Motor neuron (in vitro differentiated cells): ENCODE data around the gene BICC1. TPM values are rescaled to one million over a fixed set of nuclear protein-coding genes. Genes with fewer than 3 reads are reported as not detected.

ENCODE experiments used
- ATAC-seq, 8 experiments: fragments of 200-7000 bp; cut with Tn5 transposase; replicated peaks in 6 of 8; 2 replicates each; pipeline ENCODE4 v1.8.0; 2021; ENCODE audit warnings: mild to moderate bottlenecking in 8 of 8, moderate library complexity in 8 of 8
- H3K27ac ChIP-seq, 2 donors: fragments of 250-450 bp; sonication (Bioruptor Pico); 2 replicates each; pipeline ENCODE4 v1.9.0; 2021; ENCODE audit warnings: antibody characterized with exemption in 2 of 2, mild to moderate bottlenecking in 2 of 2, moderate library complexity in 1 of 2
- H3K4me1 ChIP-seq, 2 donors: fragments of 250-450 bp; sonication (Bioruptor Pico); replicated peaks in 1 of 2; 2 replicates each; pipeline ENCODE4 v1.6.1; 2021; ENCODE audit warnings: antibody characterized with exemption in 2 of 2, mild to moderate bottlenecking in 2 of 2, moderate library complexity in 1 of 2
- H3K4me3 ChIP-seq, 5 donors: fragments of 250-450 bp; sonication (Bioruptor Pico); 2 replicates each; pipeline ENCODE4 v1.9.0; 2021; ENCODE audit warnings: antibody characterized with exemption in 5 of 5, mild to moderate bottlenecking in 5 of 5, moderate library complexity in 4 of 5
- WGBS, 10 experiments: fragments of 450-650 bp; shearing (Covaris generic); methylation state at CpG; one replicate each; pipeline ENCODE4 v1.0.0; 2022; 5-methylcytosine and 5-hydroxymethylcytosine counted together
- in situ Hi-C, 9 experiments: fragments of 400-800 bp; cut with MboI; loops; one replicate each; pipeline ENCODE4 v1.15.0; 2021; ENCODE audit warnings: low sequenced_read_pairs in 9 of 9, low pct_unique_long_range_greater_than_20kb in 2 of 9; ENCODE audit not compliant: unreplicated experiment in 9 of 9
- total RNA-seq, 8 experiments: library from RNA; unstranded; fragments of 300-600 nt; gene quantifications; 2 replicates each; pipeline versions ENCODE4 v1.2.3 to v1.2.4, GENCODE V29; 2022

BICC1 gene
- total RNA-seq, 8 experiments from 2014 or later, result 0.15 to 28.2 (median 3.2) TPM

GRCh38 chr10:58741673-58742072 is 229.0 kb downstream of the BICC1 start:
- H3K27ac ChIP-seq, result no peak overlapping the region
- in situ Hi-C loops, result no loop called here
- peaks cover 6 to 14% of the 10 kb centered on the region in 2 donors for H3K4me1 ChIP-seq
- ATAC-seq, result no peak
- no peak overlapping the region for H3K4me3 ChIP-seq
- WGBS, 10 experiments, result 19 to 100% (median 83%) methylated on average over 1 to 4 of the region's 4 CpGs; no CpG with 5 or more reads in 1 of the 10 experiments

DNA sequence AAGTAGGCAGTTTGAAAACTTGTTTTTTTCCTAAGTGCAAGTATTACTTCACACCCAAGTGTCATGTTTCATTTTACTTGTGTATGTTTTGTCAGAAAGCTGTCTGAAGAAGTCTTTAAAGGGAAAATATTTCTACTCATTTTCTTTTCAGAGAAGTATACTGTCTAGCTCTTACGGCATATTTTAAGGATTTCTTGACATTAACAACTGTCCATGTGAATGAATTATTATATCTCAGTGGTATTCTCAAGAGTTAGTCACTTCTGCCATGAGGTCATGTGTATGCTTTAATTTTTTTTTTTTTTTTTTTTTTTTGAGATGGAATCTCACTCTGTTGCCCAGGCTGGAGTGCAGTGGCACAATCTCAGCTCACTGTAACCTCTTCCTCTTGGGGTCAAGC is 229.5 kb downstream of the BICC1 start:
- WGBS, 10 experiments, result 44 to 100% (median 100%) methylated on average over 1 of the region's 1 CpG; no CpG with 5 or more reads in 3 of the 10 experiments
- Histone ChIP-seq H3K4me1 (peaks cover 8 to 18% of the 10 kb centered on the region in 2 donors), H3K4me3 (no peak overlapping the region), H3K27ac (no peak overlapping the region)
- in situ Hi-C loops, result no loop called here
- no peak for ATAC-seq

GRCh38 chr10:58743466-58744115 is 230.9 kb downstream of the BICC1 start:
- ATAC-seq, result peak in 5 of 8 experiments; percentile 81 to 94 (median 89)
- Histone ChIP-seq H3K4me3 (no peak overlapping the region), H3K27ac (peak overlapping the region in 1 of 2 donors; percentile 23), H3K4me1 (peaks cover 12 to 18% of the 10 kb centered on the region in 2 donors)
- in situ Hi-C loops, result no loop called here
- 9 to 58% (median 42%) methylated on average over 1 to 3 of the region's 3 CpGs for WGBS, 10 experiments

DNA sequence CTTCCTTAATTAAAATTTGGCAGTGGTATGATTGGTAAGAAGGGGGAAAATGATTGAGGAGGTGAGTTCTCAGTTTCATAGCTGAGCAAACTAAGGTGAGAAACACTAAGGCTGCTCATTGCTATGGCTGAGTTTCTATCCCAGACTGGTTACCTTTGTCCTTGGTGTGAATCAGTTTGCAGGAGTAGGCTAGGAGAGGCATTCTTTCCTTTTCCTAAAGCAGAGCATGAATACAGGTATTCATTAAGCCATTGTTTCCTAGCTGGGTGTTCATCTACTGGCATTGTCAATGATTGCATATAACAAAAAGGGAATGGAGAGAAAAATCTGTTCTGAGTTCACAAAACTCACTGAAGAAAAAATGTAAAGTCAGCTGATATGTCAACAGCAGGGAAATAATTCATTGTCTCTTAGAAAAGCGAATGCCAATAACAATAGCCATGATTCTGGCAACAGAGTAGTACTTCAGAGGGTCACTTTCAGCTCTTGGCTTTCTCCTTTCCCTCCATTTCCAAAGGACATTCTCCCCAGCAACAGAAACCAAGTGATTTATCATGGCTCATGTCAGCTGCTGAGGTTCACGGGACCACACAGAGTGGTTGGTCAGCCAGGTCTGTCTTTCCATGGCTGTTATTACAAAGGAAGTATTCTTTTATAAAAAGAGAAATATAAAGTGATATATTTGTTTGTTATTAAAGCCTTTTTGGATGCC is 234.0 kb downstream of the BICC1 start:
- Histone ChIP-seq H3K4me3 (no peak overlapping the region), H3K4me1 (peaks cover 12 to 31% of the 10 kb centered on the region in 2 donors), H3K27ac (peak overlapping the region in 1 of 2 donors; percentile 28)
- in situ Hi-C loops, result no loop called here
- ATAC-seq, result peak in 5 of 8 experiments; percentile 83 to 88 (median 87)
- WGBS, 10 experiments, result 0 to 71% (median 14%) methylated on average over 1 to 2 of the region's 2 CpGs; no CpG with 5 or more reads in 1 of the 10 experiments

- no peak for ATAC-seq
- WGBS, 10 experiments, result 52 to 92% (median 83%) methylated on average over 1 to 2 of the region's 2 CpGs; no CpG with 5 or more reads in 1 of the 10 experiments
- Histone ChIP-seq H3K27ac (no peak overlapping the region), H3K4me1 (peaks cover 18 to 39% of the 10 kb centered on the region in 2 donors), H3K4me3 (no peak overlapping the region)
- in situ Hi-C loops, result no loop called here
Observed at GRCh38 chr10:58747687-58748086, 235.0 kb downstream of the BICC1 start.

DNA sequence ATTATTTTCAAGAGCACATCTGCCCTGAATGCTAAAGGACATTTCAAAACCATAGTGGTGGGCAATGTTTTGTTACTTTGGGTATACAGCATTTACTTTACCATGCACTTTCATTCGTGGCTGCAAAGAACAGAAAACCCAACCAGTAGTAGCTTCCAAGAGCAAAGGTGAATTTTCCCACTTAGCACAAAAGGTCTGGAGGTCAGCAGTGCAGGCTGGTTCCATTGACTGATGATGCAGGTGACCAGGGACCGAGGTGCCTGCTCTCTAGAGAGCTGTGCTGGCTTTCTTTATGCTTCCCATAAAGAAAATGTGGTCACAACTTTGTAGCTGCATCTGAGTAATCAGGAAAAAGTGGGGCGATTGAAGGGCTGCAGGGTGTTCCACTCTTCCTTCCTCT is 240.0 kb downstream of the BICC1 start:
- in situ Hi-C loops, result loop anchor here in 1 of 9 experiments (25.0 kb wide), 1 partner anchor 215 kb away; no protein-coding TSS in a partner anchor

DNA sequence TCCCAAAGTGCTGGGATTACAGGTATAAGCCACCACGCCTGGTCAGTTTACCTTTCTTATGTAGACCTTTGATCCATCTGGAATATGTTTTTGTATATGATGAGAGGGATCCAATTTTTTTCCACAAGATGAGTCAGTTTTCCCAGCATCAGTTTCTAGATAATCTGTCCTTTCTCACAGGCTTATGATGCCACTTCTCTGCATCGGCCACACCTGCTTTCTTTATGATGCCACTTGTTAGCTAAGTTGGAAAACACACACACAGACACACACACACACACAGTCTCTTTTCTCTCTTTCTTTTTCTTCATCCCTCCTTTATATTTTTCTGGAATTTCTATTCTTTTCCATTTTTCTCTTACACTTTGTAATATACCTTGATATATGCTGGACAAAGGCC is 240.8 kb downstream of the BICC1 start:
- no peak overlapping the region for H3K27ac ChIP-seq
- peaks cover 28 to 40% of the 10 kb centered on the region in 2 donors for H3K4me1 ChIP-seq
- H3K4me3 ChIP-seq, result no peak overlapping the region
- no peak for ATAC-seq
- in situ Hi-C loops, result loop anchor here in 1 of 9 experiments (25.0 kb wide), 1 partner anchor 216 kb away; no protein-coding TSS in a partner anchor
- 88 to 100% (median 100%) methylated on average over 1 to 2 of the region's 2 CpGs; no CpG with 5 or more reads in 1 of the 10 experiments for WGBS, 10 experiments

More for the DNA sequence above, 240.0 kb downstream of the BICC1 start:
- Histone ChIP-seq H3K27ac (no peak overlapping the region), H3K4me3 (no peak overlapping the region), H3K4me1 (peaks cover 28 to 34% of the 10 kb centered on the region in 2 donors)
- 60 to 100% (median 81%) methylated on average over 1 to 3 of the region's 3 CpGs; no CpG with 5 or more reads in 4 of the 10 experiments for WGBS, 10 experiments
- ATAC-seq, result no peak

GRCh38 chr10:58754469-58755339 is 242.0 kb downstream of the BICC1 start:
- in situ Hi-C loops, result loop anchor here in 1 of 9 experiments (25.0 kb wide), 1 partner anchor 217 kb away; no protein-coding TSS in a partner anchor
- Histone ChIP-seq H3K4me3 (no peak overlapping the region), H3K4me1 (peaks cover 28 to 42% of the 10 kb centered on the region in 2 donors), H3K27ac (no peak overlapping the region)
- ATAC-seq, result no peak
- WGBS, 10 experiments, result 18 to 90% (median 70%) methylated on average over 1 to 4 of the region's 4 CpGs; no CpG with 5 or more reads in 1 of the 10 experiments

GRCh38 chr10:58755340-58755610 is 242.6 kb downstream of the BICC1 start:
- in situ Hi-C loops, result loop anchor here in 1 of 9 experiments (25.0 kb wide), 1 partner anchor 218 kb away; no protein-coding TSS in a partner anchor
- Histone ChIP-seq H3K4me3 (no peak overlapping the region), H3K4me1 (peaks cover 28 to 42% of the 10 kb centered on the region in 2 donors), H3K27ac (no peak overlapping the region)
- 17 to 100% (median 83%) methylated on average over 1 of the region's 1 CpG; no CpG with 5 or more reads in 5 of the 10 experiments for WGBS, 10 experiments
- ATAC-seq, result no peak

- peak in 2 of 8 experiments; percentile 66 to 79 for ATAC-seq
- H3K4me1 ChIP-seq, result peaks cover 25 to 42% of the 10 kb centered on the region in 2 donors
- H3K4me3 ChIP-seq, result no peak overlapping the region
- in situ Hi-C loops, result loop anchor here in 1 of 9 experiments (25.0 kb wide), 1 partner anchor 218 kb away; no protein-coding TSS in a partner anchor
- 3 to 96% (median 69%) methylated on average over 2 to 4 of the region's 4 CpGs; no CpG with 5 or more reads in 1 of the 10 experiments for WGBS, 10 experiments
- no peak overlapping the region for H3K27ac ChIP-seq
Observed at GRCh38 chr10:58755677-58756076, 243.0 kb downstream of the BICC1 start.

GRCh38 chr10:58756130-58756719 is 243.6 kb downstream of the BICC1 start:
- WGBS, 10 experiments, result 0 to 85% (median 21%) methylated on average over 1 to 6 of the region's 6 CpGs
- H3K4me1 ChIP-seq, result peaks cover 19 to 42% of the 10 kb centered on the region in 2 donors
- no peak overlapping the region for H3K27ac ChIP-seq
- ATAC-seq, result peak in 1 of 8 experiments; percentile 34
- no peak overlapping the region for H3K4me3 ChIP-seq
- in situ Hi-C loops, result loop anchor here in 1 of 9 experiments (25.0 kb wide), 1 partner anchor 219 kb away; no protein-coding TSS in a partner anchor
